Spleen (tissue), 11 donors: Measurements from ENCODE around the gene AGPAT3. TPM values are rescaled to one million over a fixed set of nuclear protein-coding genes. Genes with fewer than 3 reads are reported as not detected.

ENCODE experiments used
- DNase-seq: peaks from one replicate; pipeline ENCODE4 v3.0.0-alpha.2; 2020
- H3K27ac ChIP-seq, 8 donors: fragments of 200-600 bp; sonication (generic) in 7 of 8; 1 replicate in 4 of 8; 2 replicates in 4 of 8; pipeline versions ENCODE4 v1.5.0 to v1.8.0; 2016 to 2021; ENCODE audit warnings: inconsistent platforms in 4 of 8, mild to moderate bottlenecking in 4 of 8, moderate library complexity in 1 of 8
- H3K27me3 ChIP-seq, 7 donors: fragments of 200-600 bp; sonication (generic) in 6 of 7; replicated peaks in 1 of 7; 1 replicate in 4 of 7; 2 replicates in 3 of 7; pipeline versions ENCODE4 v1.5.0 to v1.8.0; 2016 to 2021; ENCODE audit warnings: inconsistent platforms in 3 of 7, mild to moderate bottlenecking in 1 of 7
- H3K36me3 ChIP-seq, 6 donors: fragments of 200-600 bp; sonication (generic) in 5 of 6; 1 replicate in 4 of 6; 2 replicates in 2 of 6; pipeline versions ENCODE4 v1.5.0 to v1.8.0; 2016 to 2021; ENCODE audit warnings: inconsistent platforms in 2 of 6
- H3K4me1 ChIP-seq, 6 donors: fragments of 200-600 bp; sonication (generic) in 5 of 6; 1 replicate in 3 of 6; 2 replicates in 3 of 6; pipeline versions ENCODE4 v1.5.0 to v1.8.0; 2016 to 2021; ENCODE audit warnings: inconsistent platforms in 3 of 6
- H3K4me3 ChIP-seq, 8 donors: fragments of 200-600 bp; sonication (generic) in 7 of 8; 1 replicate in 4 of 8; 2 replicates in 4 of 8; pipeline versions ENCODE4 v1.5.0 to v1.8.0; 2016 to 2021; ENCODE audit warnings: inconsistent platforms in 4 of 8, mild to moderate bottlenecking in 4 of 8, moderate library complexity in 2 of 8
- H3K9me3 ChIP-seq, 8 donors: fragments of 200-600 bp; sonication (generic) in 7 of 8; 1 replicate in 4 of 8; 2 replicates in 4 of 8; pipeline versions ENCODE4 v1.5.0 to v1.8.0; 2016 to 2021; ENCODE audit warnings: inconsistent platforms in 4 of 8
- POLR2A ChIP-seq, 3 donors: fragments of 450-650 bp; IDR thresholded peaks; one replicate each; pipeline ENCODE4 v1.5.1; 2017; ENCODE audit warnings: antibody characterized with exemption in 3 of 3, mild to moderate bottlenecking in 1 of 3
- POLR2AphosphoS5 ChIP-seq, 3 donors: sonication (generic); formaldehyde crosslinking; IDR thresholded peaks; one replicate each; pipeline ENCODE4 v1.5.1; 2017; ENCODE audit warnings: antibody characterized with exemption in 3 of 3
- WGBS, 5 donors: extraction: QIAGEN DNeasy Blood & Tissue Kit in 3 of 5; methylation state at CpG; one replicate each; pipeline versions ENCODE4 v1.1.5 to v1.1.7; 2013 to 2018; 5-methylcytosine and 5-hydroxymethylcytosine counted together
- intact Hi-C: fragments of 100-400 bp; cut with DNase I; formaldehyde crosslinking; loops from one replicate; pipeline ENCODE4 v1.15.0; 2023; ENCODE audit warnings: low total_unique reads
- polyA plus RNA-seq, 3 donors: library from polyadenylated mRNA; stranded (reverse); fragments of 200-250 nt; gene quantifications; one replicate each; pipeline ENCODE4 v1.2.1, GENCODE V29; 2013
- total RNA-seq, 7 donors: library from RNA; depleted of rRNA in 3 of 7; stranded (reverse); fragments of >200 nt in 3 of 7; fragmentation: NEBNext Ultra II Directional in 4 of 7; extraction: Animal tissue kit (Norgen Biotek cat#: 25700) in 4 of 7; gene quantifications; one replicate each; pipeline versions ENCODE4 v1.1.0 to v1.2.1, GENCODE V29; 2016 to 2021
- TF ChIP-seq, protein P1 (sequence below), 11 experiments: fragments of 200-600 bp in 7 of 11; fragments of 450-650 bp in 4 of 11; sonication (generic) in 4 of 11; IDR thresholded peaks in 8 of 11; conservative IDR thresholded peaks in 3 of 11; 1 replicate in 7 of 11; 2 replicates in 4 of 11; pipeline versions ENCODE4 v1.4.0 to v1.8.0; 2016 to 2021; ENCODE audit warnings: antibody characterized with exemption in 11 of 11, inconsistent platforms in 4 of 11, mild to moderate bottlenecking in 1 of 11
- donor health status: healthy with polysubstance abuse.
- donor health status: DM: no; HTN: no; CAD: no; lungs with moderate emphysema.
- donor health status: DM: no; HTN: no; CAD: no.
- donor health status: Bipolar disorder and iron deficiency.
- donor health status: healthy.
- donor health status: DM: no; HTN: no; CAD: no.
- donor health status: DM: yes; HTN: yes; CAD: no.

Gene AGPAT3
- total and polyA plus RNA-seq, 10 donors: 6.9 to 92.0 (median 56.0) TPM

DNA sequence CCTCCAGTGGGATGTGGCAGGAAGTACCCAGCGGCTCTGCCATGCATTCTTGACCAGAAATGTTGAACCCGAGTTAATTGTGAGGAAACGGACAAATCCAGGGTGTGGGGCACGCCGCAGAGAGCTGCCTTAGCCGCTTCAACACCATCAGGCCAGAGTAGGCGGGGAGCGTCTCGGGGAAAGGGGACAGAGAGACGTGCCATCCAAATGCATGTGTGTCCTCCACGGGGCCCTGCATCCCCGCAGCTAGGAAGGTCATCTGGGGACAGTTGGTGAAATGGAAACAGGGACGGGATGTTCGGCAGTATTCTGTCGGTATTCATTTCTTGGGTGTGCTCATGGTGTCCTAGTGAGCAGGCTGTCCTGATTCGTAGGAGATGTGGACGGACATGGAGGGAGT is 88.0 kb downstream of the AGPAT3 start:
- Histone ChIP-seq H3K27me3 (no peaks in the 10 kb centered on the region), H3K4me1 (peaks cover 3 to 44% (median 21%) of the 10 kb centered on the region in 6 donors), H3K36me3 (peaks cover 0 to 68% (median 0%) of the 10 kb centered on the region in 6 donors), H3K27ac (no peak overlapping the region), H3K9me3 (peaks cover 6 to 17% (median 15%) of the 10 kb centered on the region in 8 donors), H3K4me3 (no peak overlapping the region)
- WGBS, 5 donors: 87 to 94% (median 91%) methylated on average over 17 of the region's 17 CpGs
- intact Hi-C loops: no loop called here
- DNase-seq: no peak
- TF ChIP-seq POLR2A (IDR thresholded peaks at IDR 0.05) (no peak), POLR2AphosphoS5 (IDR thresholded peaks at IDR 0.05) (no peak)
- TF ChIP-seq, protein P1, sequence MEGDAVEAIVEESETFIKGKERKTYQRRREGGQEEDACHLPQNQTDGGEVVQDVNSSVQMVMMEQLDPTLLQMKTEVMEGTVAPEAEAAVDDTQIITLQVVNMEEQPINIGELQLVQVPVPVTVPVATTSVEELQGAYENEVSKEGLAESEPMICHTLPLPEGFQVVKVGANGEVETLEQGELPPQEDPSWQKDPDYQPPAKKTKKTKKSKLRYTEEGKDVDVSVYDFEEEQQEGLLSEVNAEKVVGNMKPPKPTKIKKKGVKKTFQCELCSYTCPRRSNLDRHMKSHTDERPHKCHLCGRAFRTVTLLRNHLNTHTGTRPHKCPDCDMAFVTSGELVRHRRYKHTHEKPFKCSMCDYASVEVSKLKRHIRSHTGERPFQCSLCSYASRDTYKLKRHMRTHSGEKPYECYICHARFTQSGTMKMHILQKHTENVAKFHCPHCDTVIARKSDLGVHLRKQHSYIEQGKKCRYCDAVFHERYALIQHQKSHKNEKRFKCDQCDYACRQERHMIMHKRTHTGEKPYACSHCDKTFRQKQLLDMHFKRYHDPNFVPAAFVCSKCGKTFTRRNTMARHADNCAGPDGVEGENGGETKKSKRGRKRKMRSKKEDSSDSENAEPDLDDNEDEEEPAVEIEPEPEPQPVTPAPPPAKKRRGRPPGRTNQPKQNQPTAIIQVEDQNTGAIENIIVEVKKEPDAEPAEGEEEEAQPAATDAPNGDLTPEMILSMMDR (IDR thresholded peaks at IDR 0.05 in 8 of 11, conservative IDR thresholded peaks at IDR 0.05 in 3 of 11): no peak

- Histone ChIP-seq H3K27me3 (no peaks in the 10 kb centered on the region), H3K27ac (no peak overlapping the region), H3K4me1 (peaks cover 3 to 50% (median 23%) of the 10 kb centered on the region in 6 donors), H3K9me3 (peaks cover 2 to 6% (median 5%) of the 10 kb centered on the region in 8 donors), H3K4me3 (no peak overlapping the region), H3K36me3 (peaks cover 0 to 57% (median 0%) of the 10 kb centered on the region in 6 donors)
- intact Hi-C loops: no loop called here
- WGBS, 5 donors: 87 to 92% (median 91%) methylated on average over 10 to 11 of the region's 11 CpGs
- no peak for DNase-seq
- TF ChIP-seq POLR2AphosphoS5 (IDR thresholded peaks at IDR 0.05) (no peak), POLR2A (IDR thresholded peaks at IDR 0.05) (no peak)
- TF ChIP-seq, protein P1 (IDR thresholded peaks at IDR 0.05 in 8 of 11, conservative IDR thresholded peaks at IDR 0.05 in 3 of 11): no peak
These were observed 89.0 kb downstream of the AGPAT3 start for GRCh38 chr21:43954042-43954441.

- WGBS, 5 donors: 94 to 100% (median 96%) methylated on average over 3 to 19 of the region's 19 CpGs
- Histone ChIP-seq H3K4me1 (peaks cover 3 to 46% (median 23%) of the 10 kb centered on the region in 6 donors), H3K27ac (no peak overlapping the region), H3K36me3 (peaks cover 0 to 55% (median 5%) of the 10 kb centered on the region in 6 donors), H3K9me3 (no peaks in the 10 kb centered on the region), H3K27me3 (no peaks in the 10 kb centered on the region), H3K4me3 (no peak overlapping the region)
- intact Hi-C loops: no loop called here
- TF ChIP-seq, protein P1 (IDR thresholded peaks at IDR 0.05 in 8 of 11, conservative IDR thresholded peaks at IDR 0.05 in 3 of 11): no peak
- no peak for TF ChIP-seq POLR2A (IDR thresholded peaks at IDR 0.05)
- TF ChIP-seq POLR2AphosphoS5 (IDR thresholded peaks at IDR 0.05): peak in 1 of 3 donors; percentile 10
- no peak for DNase-seq
These were observed 89.9 kb downstream of the AGPAT3 start for GRCh38 chr21:43954896-43955295.

DNA sequence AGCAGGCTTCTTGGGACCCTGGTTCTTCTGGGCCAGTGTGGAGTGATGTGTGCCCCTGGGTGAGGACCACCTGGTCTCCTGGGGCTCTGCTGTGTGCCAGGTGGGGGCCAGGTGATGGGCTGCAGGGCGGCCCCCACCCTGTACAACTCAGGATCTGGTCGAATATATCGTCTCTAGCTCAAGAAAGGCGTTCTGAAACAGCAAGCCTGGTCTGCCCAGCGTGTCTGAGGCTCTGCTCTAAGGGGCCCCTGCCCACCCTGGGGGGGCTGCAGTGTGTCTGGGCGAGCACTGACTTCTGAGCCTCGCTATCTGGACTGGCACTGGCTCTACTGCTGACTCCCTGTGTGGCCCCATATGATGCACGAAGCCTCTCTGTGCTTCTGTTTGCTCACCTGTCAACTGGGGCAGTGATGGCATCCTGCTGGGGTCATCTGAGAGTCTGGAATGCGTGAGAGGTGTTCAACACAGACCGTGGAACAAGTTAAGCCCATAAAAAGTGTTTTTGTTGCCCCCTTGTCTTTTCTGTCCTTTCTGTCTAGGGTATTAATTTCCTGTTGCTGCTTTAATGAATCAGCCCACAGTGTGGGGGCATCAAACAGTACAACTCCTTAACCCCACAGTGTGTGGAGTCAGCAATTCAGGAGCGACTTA is 91.1 kb downstream of the AGPAT3 start:
- intact Hi-C loops: no loop called here
- Histone ChIP-seq H3K27me3 (no peaks in the 10 kb centered on the region), H3K4me1 (peaks cover 3 to 37% (median 23%) of the 10 kb centered on the region in 6 donors), H3K9me3 (no peaks in the 10 kb centered on the region), H3K4me3 (no peak overlapping the region), H3K27ac (peak overlapping the region in 3 of 8 donors; percentile 31 to 40 (median 35)), H3K36me3 (peaks cover 0 to 57% (median 16%) of the 10 kb centered on the region in 6 donors)
- 70 to 95% (median 82%) methylated on average over 8 to 11 of the region's 11 CpGs for WGBS, 5 donors
- TF ChIP-seq, protein P1 (IDR thresholded peaks at IDR 0.05 in 8 of 11, conservative IDR thresholded peaks at IDR 0.05 in 3 of 11): no peak
- TF ChIP-seq POLR2A (IDR thresholded peaks at IDR 0.05): no peak
- TF ChIP-seq POLR2AphosphoS5 (IDR thresholded peaks at IDR 0.05): no peak
- no peak for DNase-seq
